GM21723 (cell line): ENCODE measurements around the gene NCF2.
A peak's percentile ranks its signal among the peaks of the same experiment; 100 is the strongest.

Experiments
- ATAC-seq: cut with Tn5 transposase; IDR thresholded peaks from one replicate; pipeline ENCODE4 v1.9.1; 2021; ENCODE audit warnings: mild to moderate bottlenecking, moderate library complexity; ENCODE audit not compliant: unreplicated experiment

Gene NCF2

DNA sequence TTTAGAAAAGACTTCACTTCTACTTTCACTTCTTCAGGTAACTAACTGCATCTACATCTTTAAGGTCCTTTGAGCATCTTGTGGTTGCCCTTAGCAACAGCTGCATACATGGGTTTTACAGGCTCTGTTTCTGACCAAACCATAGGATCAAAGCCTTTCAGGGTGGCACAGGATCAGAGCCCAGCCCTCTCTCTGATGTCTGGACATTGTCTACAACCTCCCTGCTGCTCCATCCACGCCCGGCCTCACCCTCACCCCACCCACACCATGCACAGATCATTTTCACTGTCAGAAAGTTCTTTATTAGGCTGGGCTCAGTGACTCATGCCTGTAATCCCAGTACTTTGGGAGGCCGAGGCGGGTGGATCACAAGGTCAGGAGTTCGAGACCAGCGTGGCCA is 5.2 kb downstream of the NCF2 start:
- ATAC-seq = no peak

DNA sequence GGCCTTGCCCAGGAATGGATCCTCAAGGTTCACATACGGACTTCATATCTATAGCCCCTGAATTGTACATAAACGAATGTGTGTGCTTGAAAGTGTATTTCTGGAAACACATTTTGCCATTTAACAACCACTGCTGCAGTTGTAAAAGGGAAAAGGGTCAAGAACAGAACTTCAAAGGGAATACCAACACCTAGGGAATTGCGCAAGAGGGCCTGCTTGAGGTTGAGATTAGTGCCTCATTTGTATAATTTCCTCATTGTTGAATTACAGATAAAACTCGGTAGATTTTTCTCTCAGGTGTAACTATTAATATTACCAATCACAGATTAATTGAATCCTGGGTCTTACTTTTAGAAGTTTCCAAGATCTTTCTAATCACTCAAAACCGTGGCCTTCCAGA is 6.1 kb downstream of the NCF2 start:
- no peak for ATAC-seq

DNA sequence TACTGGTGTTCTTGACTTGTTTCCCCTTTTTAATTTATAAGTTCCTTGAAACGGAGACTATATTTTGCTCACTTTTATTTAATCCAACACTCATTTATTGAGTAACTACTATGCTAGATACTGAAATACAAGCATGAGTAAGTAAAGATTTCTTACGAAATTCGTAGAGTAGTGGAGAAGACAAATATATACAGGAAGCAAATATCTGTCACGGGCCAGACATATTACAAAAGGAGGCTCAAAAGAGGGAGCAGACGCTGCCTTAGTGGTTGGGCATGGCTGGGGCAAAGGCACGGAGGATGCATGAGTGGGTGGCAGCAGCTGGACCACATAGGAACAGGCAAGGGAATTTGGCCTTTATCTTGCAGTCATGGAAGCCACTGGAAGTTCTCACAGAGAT is 6.8 kb downstream of the NCF2 start:
- ATAC-seq = no peak

DNA sequence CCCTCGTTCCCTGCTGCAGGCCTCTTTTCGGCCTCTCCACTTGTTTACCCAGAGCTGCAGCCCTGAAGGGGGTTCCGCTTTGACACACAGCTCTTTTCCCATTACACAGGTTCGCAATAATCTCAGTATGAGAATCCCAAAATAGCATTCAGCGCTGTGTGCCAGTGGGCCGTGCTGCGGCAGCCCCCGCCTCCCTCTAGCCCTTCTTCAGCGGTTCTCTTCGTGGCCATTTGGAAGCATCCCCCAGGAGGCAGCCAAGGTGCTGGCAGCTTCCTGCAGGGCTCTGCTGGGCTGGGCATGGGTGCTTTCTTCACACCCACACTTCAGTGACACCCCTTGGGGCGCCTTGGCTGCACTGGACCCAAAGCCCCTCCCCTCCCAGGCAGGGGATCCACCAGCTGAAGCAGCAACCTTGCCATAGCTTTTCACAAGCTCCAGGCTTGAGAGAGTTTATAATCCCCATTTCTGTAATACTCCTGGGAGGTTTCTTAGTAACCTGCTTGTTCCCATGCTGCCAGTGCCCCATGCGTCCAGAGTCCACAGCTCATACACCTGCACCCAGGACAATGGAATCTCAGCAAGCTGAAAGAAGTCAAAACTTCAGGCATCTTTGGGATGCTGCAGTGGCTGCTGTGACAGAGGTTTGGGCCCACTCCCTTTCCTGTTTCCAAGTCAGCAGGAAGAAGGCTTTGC is 8.1 kb downstream of the NCF2 start:
- no peak for ATAC-seq

DNA sequence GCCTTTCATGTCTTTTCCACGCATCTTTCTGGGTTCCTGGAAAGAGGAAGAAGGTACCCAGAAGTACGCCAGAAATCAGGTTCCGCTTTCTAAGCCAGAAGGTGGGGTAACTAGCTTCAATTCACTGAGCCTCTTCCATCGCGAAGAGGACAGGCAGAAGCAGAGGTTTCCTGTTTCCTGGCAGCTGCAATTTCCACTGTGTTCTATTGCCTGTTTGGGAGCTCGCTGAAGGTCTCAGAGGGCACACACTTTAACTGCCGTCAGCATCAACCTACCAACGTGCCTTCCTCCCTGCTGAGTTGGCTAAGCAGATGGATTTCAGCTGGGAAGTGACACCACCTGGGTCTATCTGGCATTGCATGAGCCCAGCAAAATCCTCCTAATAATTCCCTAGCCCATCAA is 10.0 kb downstream of the NCF2 start:
- no peak for ATAC-seq

DNA sequence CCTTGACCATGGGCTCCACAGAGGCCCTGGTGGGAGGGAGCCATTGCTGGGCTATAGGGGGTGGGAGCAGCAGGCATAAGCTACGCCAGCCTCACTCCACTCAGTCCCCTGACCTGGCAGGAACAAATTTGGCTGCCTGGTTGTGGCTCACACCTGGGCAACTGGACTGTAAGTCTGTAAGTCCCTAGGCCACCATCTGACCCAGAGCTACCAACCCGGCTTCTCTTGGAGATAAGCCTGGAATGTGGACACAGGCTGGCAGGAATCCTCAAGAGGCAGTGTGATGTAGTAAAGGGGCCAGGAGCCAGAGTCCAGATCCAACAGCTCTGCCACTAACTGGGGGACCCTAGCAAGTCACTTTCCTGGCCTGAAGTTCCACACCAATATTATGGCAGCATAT is 11.4 kb downstream of the NCF2 start:
- ATAC-seq = no peak

DNA sequence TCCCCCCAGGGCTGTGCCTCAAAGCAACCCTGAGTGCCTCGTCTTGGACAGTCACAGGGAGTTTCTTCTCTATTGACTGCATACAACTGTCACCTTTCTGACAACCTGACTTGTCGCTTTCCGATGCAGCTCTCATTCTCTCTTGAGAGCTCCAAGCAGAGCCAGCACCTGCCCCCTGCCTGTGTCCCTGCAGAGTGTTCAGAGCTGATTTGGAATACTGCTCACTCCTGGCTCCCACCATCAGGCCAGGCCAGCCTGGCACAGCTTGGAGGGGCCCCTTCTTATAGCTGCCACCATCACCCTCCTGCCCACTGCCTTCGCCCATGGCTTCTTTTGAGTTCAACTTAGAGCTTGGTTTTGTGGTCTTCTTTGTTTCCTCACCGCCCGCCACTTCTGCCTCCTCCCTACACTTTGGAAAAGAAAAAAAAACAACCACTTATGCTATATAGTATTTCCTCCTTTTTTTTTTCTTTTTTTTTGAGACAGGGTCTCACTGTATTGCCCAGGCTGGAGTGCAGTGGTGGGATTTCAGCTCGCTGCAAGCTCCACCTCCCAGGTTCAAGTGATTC is 12.3 kb downstream of the NCF2 start:
- ATAC-seq = no peak

DNA sequence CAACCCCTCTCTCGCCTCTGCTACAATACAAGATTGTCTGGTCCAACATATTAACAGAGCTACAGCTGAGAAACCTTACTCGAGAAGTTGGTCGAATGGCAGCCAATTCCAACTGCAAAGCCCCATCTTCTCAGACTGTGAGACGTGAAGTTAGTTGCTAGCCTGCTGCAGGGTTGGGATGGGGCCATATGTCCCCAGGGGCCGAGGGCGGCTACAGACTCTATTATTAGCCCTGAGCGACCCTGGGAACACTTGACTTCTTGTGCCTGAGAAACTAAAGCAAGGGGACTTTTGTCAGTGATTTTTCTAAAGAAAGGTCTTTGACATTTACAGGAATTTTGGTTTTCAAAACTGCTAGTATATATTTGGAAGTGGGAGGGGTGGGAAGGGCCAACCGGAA is 13.7 kb downstream of the NCF2 start:
- ATAC-seq = no peak

DNA sequence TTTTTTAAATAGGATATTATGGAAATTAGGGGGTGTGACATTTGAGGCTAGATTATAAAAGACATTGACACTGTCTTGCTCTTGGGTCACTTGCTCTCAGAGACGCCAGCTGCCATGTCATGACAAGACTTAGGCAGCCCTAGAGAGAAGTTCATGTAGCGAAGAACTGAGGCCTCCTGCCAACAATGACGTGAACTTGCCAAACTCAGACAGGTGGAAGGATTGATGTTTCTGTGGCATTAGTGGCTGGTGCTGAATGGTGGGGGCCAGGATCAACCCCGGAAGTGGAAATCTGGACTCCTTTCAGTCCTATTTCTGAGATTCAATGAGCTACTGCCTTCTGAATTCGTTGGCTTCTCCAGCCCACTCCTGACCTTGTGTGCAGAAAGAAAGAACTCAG is 14.7 kb downstream of the NCF2 start:
- ATAC-seq = no peak

DNA sequence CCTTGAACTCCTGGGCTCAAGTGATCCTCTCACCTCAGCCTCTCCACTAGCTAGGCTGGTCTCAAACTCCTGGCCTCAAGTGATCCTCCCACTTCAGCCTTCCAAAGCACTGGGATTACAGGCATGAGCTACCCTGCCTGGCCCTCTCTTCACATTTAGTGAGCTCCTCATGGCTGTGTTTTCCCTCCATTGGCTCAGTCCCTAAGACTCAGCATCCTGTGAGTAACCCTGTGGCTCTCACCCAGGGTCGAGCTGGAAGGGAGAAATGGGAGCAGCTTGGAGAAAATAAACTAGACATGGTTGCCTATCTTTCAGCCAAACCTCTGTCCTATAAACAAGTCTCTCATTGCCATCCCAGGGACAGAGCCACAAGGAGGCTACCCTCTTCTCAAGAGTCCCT is 17.5 kb downstream of the NCF2 start:
- ATAC-seq = no peak

DNA sequence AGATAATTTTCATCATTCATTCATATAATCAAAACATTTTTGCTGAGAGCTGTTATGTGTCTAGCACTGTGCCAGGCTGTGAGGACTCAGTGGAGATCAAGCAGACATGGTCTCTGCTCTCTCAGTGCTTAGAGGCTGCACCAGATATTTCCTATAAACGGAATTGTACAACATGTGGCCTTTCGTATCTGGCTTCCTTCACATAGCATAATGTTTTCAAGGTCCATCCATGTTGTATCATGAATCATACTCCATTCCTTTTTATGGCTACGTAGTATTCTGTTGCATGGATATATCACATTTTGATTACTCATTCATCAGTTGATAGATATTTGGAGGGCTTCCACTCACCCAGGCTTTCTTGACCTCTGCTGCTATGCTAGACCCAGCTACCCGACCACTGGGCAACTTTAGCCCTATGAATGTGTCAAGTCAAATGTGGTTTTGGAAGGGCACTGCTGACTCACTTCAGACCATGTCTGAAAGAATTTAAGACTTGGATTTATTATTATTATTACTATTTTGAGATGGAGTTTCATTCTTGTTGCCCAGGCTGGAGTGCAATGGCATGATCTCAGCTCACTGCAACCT is 18.5 kb downstream of the NCF2 start:
- ATAC-seq = no peak

DNA sequence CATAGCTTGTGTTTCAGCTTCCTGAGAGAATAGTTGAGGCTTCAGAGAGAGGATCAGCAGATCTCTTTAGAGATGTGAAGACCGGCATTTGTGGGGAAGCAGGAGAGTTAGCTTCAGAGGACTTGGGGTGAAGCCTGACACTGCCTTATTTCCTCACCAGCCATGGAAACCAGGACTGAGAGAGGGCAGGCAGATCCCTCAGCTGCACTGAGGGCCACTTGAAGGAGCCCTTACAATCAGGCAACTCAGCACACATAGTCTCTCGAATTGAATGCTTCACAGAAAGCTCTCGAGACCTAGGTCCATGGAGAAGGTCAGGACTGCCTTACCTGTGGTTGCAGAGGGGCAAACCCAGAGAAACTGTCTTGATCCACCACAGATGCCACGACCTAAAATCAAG is 19.8 kb downstream of the NCF2 start:
- ATAC-seq = no peak

DNA sequence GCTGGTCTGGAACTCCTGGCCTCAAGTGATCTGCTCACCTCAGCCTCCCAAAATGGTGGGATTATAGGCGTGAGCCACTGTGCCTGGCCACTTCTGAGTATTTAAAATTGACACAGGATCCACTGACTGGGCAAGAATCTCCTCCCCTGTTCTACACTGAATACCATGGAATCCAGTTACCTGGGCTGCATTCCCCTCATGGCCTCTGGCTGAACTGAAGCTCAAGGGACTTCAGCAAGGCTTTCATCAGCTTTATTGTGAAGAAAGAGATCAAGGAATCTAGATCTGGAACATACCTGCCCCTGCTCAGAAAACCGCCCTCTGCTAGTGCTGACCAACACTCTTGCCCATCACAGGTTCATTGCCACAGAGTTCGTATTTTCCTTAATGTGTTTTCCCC is 20.5 kb downstream of the NCF2 start:
- no peak for ATAC-seq

DNA sequence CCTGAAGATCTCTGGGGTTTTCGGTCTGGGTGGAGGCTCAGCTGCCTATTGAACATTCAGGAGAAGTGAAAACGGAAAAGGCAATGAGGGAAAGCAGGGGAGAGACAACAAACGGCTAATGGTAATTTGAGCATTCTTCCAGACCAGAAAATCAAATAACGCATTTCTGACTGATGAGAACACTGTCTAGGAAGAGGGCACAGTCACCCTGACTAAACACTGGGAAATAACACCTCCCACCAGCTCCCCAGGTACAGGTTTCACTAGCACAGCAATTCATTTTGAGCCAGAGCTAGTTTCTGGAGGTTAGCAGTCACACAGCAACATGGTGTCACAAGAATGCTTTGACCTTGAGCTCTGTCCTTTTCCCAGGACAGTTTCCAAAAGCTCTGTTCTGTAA is 21.1 kb downstream of the NCF2 start:
- ATAC-seq = no peak

DNA sequence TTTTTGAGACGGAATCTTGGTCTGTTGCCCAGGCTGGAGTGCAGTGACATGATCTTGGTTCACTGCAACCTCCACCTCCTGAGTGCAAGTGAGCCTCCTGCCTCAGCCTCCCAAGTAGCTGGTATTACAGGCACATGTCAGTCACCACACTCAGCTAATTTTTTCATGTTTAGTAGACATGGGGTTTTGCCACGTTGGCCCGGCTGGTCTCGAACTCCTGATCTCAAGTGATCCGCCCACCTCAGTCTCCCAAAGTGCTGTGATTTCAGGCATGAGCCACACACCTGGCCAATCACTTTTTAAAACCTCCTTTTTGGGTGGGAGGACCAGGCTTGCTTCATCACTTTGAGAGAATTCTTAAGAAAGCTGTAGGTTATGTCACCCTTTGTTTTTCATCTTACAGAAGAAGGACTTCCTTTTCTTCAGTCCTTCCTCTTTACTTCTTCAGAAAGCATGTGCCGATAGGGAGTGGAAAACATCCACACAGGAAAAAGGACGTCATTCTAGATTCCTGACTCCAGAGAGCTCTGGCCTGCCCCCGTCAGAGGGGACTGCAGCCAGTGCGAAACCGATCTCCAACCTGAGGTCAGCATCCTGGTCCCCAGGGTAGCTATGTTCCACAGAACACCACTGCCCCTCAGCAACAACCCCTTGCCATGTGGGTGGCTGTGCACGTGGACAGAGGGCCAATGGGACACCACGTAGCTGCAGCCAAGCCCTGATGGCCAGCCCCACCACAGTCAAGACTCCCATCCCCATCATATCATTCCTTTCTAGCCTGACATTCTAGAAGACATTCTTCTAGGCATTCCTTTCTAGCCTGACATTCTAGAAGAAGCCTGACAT is 21.9 kb downstream of the NCF2 start:
- ATAC-seq = no peak

DNA sequence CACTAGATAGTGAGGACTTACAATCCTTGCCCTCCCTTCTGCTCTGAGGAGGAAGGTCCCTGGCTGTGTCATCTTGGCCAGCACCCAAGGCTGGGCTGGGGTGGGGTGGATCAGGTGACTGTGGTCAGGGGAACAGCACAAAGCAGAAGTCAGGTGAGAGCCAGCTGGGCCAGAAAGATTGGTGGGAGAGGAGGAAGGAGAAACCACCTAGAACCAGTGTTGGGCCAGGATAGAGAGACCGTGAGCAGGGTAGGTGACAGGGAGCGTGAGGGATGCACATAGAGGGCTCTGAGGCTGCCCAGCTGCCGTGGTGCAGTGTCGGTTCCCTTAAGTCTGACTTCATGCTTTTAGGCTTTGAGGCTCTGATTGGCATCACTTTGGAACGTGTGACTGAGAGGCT is 22.7 kb downstream of the NCF2 start:
- peak; percentile 79 for ATAC-seq

DNA sequence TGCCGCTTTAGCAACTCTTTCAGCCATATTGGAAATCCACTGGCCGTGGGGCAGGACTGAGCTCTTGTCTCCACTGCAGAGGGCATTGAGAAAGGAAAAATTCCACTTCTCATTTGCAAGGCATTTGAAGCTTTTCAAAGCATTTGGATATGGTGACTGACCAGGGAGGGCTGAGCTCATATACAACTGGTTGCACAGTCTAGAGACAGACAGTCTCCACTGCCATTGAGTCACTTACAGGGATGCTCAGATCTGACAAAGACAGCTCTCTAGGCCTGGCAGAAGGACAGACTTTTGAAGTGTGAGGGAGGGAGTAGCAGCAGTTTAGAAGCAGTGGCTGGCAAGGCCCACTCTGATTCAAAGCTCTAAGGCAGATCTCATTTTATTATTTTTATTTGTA is 24.2 kb downstream of the NCF2 start:
- ATAC-seq = no peak

DNA sequence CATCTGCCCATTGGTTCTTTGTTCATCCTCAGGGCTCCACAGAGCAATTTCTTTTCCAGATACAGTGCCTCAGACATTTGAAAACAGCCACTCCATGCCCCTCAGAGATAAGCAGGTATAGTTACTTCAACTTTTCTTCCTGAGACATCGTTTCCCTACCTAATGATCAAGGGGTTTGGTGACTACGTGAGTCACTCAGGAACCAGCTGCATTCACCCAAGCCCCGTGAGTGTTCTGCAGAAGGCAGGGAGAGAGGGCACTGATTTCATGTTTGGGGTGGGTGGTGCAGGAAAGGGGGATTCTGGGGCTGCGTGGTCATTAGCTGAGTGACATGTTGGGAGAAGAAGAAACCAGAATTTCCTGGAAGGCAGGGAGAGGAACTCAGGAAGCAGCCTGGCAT is 25.0 kb downstream of the NCF2 start:
- no peak for ATAC-seq

DNA sequence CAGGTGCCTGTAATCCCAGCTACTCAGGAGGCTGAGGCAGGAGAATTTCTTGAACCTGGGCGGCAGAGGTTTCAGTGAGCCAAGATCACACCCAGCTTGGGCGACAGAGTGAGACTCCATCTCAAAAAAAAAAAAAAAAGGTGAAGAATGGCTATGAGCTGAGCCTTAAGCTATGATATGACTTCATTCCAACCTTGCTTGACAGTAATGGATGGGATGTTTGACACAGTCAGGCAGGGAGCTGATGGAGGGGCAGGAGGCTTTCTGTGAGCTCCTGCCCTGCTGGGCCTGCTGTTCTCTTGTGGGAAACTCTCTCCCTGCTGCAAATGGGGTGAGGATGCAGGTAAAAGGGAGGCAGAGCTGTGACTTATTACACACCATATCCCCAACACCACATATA is 27.6 kb downstream of the NCF2 start:
- ATAC-seq = no peak

DNA sequence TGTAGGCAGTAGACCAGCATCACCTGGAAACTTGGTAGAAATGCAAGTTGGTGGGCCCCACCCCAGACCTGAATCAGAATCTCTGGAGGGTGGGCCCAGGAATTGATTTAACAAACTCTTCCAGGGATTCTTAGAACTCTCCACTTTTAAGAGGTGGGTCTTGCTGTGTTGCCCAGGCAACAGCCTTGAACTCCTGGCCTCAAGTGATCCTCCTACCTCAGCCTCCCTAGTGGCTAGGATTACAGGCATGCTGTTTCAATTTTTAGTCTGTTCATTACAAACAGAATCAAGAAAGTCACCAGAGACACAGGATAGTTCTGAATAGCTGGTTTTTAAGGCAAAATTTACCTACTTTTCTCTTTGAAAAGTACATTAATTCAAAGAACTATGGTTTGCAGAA is 31.2 kb downstream of the NCF2 start:
- ATAC-seq = no peak

DNA sequence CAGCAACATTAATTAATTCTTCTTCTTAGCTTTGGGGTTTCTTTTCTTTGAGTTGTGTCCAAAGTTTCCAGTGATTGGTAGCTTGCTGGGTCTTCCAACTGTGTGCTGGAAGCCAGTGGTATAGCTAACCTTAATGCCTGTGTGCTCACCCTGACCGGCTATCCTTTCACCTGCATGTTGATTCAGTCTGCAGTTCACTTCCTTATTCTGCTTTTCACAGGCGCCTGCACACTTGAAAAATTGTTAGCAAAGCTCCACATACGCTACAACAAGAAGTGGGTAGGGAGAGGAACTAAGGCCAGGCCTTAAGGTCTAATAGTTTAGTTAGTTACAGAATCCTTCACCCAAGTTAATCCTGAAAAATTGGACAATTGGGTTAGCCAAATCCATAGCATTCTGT is 35.7 kb downstream of the NCF2 start:
- ATAC-seq = no peak

DNA sequence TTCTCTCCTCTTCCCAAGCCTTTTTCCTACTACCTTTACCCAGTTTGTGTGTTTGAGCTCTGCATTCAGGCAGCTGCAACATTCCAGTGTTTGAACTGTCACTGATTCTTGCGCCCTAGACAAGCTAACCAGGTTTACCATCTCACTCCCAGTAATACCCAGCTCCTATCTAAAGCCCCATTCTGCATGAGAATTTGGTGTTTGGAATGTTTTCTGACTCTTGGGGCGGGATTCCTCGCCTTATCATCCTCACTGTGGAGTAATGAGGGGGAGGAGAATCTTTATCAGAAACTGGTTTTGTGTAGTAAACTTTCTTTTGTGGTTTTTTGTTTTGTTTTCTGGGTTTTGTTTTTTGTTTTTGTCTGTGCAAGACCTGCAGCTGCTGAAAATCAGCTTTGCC is 36.5 kb downstream of the NCF2 start:
- ATAC-seq = no peak
